Measurements from ENCODE around the gene TNFRSF1B.

Gene TNFRSF1B

DNA sequence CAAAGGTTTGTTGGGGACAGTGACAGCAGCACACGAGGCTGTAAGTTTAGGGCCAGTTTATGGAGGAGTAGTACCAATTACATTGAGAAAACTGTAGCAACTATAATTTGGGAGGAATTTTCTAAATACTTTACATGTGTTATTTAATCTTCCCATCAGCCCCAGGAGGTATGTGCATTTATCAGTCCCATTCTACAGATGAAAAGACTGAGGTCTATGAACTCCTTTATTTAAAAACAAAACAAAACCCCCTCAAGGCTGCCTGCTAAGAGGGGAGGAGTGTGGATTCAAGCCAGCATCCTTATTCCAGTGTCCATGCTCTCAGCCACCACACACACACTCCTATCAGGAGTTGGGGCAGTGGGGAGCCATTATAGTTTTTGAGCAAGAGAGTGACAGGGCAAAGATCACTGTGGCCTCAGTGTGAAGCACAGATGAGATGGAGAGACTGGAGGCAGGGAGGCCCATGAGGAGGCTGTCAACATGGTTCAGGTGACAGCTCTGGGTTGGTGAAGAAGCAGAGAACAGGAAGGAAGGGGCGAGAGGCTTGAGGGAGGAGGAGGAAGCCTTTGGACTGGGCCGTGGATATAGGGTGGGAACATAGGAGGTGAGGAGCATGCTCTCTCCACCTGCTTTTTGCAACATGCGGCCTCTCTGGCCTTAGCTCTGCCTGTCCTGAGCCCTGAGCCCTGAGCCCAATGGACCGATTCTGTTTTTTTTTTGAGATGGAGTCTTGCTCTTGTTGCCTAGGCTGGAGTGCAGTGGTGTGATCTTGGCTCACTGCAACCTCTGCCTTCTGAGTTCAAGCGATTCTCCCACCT is 9.7 kb downstream of the TNFRSF1B start:
- DNase-seq (ENCODE audit: low spot score): no peak

DNA sequence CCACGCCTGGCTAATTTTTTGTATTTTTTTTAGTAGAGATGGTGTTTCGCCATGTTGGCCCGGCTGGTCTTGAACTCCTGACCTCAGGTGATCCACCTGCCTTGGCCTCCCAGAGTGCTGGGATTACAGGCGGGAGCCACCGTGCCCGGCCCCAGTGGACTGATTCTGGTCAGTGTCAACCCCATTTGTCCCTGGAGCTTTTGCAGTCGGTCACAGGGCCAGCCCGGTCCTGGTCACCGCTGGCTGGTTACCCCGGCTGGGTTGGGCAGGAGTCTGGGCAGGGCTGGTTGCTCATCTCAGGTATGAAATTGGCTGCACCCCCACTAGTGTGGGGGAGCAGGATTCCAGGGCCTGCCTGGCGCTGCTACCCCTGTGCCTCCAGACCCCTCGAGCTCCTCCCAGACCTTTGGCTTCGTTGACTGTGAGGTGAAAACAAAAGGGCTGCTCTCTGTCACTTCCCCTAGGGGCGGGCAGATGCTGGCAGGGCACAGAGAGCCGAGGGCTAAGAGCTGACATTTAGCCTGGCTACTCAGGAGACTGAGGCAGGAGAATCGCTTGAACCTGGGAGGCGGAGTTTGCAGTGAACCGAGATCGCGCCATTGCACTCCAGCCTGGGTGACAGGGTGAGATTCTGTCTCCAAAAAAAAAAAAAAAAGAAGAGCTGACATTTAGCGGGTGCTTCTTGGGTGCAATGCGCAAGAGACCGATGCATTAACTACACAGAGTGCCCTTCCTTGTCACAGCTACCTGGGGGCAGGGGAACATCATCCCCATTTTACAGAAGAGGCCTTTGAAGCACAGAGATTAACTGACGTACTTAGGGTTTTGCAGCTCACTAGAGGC is 10.6 kb downstream of the TNFRSF1B start:
- no peak for DNase-seq (ENCODE audit: low spot score)

DNA sequence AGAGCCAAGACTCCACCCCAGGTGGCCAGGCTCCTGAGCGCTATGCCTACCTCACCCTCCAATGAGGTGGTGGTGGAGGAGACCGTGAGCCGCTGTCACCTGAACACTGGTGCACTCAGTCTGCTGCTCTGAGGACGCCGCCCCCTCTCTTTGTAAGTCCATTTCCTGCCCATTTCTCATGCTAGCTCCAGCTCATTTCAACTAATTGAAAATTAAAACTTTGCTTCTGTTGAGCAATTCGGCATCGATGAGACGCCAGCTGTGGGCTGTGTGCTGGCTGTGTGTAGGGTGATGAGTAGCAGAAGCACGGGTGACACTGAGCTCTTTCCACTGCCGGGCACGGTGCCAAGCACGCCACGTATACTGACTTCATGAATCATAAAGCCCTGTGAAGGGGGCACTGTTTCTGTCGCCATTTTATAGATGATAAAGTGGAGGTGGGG is 11.2 kb downstream of the TNFRSF1B start:
- no peak for DNase-seq (ENCODE audit: low spot score)

DNA sequence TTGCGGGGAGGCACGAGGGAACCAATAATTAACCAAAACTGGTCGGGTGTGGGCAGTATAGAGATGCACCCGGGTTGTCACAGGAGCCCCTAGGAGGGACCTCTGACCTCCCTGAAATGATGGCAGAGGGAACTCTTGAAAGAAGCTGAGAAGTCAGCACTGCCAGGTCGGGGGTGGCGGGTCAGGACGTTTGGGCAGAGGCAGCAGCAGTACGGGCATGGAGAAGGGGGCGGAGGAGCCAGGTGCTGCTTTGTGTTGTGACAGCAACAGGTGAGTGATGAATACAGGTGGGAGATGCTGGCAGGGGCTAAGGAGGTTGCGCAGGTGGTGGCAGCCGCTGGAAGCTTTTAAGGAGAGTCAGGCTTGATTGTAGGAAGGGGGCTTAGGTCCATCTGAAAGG is 11.7 kb downstream of the TNFRSF1B start:
- no peak for DNase-seq (ENCODE audit: low spot score)

DNA sequence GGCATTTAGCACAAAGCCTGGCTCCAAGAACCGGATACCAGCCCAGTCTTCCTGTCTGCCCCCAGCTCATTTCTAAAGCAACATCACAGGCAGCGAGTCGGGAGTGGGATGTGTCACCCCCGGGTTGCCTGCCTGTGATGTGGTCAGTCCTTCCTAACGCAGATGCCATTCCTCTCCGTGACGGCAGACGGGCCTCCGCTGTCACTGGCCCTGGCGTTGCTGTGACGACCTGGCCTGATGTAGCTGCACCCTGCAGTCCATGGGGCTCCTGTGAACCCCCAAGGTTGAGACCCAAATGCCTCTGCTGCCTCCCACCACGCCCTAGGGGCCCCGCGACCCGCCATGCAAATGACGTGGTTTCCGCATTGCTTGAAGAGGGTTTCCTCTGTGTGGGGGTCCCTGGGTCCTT is 12.3 kb downstream of the TNFRSF1B start:
- DNase-seq (ENCODE audit: low spot score): no peak

DNA sequence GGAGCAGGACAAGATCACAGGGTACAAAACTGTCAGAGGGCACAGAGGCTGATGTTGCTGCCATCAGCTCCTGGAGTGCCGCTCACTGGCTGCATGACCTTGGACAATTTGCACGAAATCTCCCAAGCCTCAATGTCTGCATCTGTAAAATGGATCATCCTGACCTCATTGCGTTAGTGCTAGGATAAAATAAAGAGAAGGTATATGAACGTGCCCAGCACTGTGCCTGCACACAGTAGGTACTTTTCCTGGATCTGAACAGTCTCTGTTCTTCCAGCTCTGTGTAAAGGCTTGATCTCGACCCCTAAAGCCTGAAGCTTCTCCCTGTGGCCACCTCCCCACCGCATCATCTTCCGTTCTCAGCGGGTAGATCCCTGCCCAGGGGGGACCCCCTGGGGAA is 12.9 kb downstream of the TNFRSF1B start:
- no peak for DNase-seq (ENCODE audit: low spot score)

DNA sequence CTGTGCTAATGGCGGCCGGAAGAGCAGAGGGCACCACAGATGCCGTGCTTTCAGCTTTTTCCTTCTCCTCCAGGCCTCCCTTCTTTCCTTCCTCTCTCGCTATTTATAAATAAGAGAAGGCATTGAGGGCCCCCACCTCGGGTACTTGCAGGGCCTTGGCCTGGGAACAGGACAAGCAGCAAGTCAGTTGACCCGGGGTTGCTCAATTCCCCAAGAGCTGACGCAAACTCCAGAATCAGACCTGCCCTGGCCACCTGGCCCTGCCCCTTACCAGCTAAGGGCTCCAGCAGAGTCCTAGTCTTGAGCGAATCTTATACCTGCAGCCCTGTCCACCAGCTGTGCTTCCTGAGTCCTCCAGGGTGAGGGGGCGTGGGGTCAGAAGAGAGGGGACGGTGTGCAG is 13.5 kb downstream of the TNFRSF1B start:
- DNase-seq (ENCODE audit: low spot score): no peak

DNA sequence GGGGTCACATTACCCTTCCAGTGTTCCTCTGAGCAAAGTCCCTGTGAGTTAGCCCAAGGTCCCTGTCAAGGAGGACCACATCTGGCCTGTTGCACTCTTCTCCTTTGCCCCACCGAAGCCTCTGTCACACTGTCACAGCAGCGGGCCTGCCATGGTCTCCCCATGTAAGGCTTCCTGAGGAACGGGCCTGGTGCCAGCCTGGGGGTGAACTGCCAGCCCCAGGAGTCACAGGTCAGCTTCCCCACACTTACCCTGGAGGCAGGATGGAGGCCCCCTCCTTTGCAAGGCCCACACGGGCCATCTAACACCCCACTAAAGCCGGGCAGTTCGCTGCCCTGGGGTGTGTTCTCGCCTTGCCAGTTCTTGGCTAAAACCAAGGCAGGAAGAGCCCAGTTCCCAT is 14.1 kb downstream of the TNFRSF1B start:
- no peak for DNase-seq (ENCODE audit: low spot score)

DNA sequence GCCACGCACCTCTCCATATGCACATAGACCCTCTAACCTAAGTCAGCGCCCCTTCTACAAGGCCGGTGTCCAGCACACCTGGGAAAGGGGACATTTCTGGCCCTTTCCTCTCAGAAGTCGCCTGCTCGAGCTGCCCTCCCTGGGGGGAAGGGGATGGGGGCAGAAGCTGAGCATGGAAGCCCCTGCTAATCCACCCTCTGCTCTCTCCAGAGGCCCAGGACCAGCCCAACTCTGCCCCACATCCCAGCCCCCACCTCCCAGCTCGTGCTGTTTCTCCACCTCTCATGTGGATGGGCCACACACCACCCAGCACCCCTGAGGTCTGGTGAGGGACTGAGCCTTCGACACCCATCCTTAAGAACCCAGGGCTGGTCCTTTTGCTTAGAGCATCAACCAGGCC is 14.8 kb downstream of the TNFRSF1B start:
- no peak for DNase-seq (ENCODE audit: low spot score)

DNA sequence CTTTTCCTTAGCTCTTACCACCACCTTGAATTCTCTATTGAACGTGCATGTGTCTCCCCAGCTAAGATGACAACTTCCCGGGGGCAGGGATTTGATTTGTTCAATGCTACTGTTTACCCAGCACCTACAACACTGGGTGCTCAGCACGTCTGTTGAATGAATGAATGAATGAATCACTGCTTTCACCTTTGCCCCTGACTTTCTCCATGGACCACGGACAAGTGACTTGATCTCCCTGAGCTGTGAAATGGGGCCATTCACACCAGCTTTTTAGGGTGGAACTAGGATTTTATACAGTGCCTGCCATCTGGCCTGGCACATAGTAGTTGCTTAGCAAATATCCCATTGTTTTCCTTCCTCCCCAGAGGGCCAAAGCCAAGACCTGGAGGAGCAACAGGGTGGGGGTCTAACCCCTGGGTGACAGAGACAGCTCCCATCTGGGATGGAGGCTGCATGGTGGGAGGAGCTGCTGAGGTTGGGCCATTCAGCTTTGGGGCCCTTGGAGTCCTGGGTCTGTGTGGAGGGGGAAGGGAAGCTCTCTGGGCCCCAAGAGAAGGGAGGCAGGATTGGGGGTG is 15.7 kb downstream of the TNFRSF1B start:
- DNase-seq (ENCODE audit: low spot score): no peak

DNA sequence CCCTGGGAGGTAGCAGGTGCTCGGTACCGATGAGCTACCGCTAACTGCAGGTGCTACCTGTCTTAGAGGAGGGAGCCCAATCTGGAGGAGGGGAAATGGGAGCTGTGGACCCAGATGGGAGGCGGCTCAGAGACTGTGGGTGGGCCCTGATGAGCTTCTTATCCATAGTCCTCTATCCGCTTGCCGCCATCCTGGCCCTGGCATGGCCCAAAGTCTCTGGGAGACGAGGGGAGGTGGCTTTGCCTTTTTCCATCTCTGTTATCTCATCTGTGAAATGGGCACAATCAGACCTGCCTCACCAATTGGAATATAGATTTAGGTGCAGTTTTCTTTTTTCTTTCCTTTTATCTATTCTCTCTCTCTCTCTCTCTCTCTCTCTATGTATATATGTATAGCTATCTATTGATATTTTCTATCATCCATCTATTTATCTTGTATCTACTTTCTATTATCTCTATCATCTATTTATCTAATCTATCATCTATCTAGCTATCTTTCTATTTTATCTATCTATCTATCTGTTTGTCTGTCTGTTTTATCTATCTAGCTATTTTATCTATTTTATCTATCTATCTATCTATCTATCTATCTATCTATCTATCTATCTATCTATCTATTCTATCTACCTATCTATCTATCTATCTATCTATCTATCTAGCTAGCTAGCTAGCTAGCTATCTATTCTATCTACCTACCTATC is 16.5 kb downstream of the TNFRSF1B start:
- no peak for DNase-seq (ENCODE audit: low spot score)

DNA sequence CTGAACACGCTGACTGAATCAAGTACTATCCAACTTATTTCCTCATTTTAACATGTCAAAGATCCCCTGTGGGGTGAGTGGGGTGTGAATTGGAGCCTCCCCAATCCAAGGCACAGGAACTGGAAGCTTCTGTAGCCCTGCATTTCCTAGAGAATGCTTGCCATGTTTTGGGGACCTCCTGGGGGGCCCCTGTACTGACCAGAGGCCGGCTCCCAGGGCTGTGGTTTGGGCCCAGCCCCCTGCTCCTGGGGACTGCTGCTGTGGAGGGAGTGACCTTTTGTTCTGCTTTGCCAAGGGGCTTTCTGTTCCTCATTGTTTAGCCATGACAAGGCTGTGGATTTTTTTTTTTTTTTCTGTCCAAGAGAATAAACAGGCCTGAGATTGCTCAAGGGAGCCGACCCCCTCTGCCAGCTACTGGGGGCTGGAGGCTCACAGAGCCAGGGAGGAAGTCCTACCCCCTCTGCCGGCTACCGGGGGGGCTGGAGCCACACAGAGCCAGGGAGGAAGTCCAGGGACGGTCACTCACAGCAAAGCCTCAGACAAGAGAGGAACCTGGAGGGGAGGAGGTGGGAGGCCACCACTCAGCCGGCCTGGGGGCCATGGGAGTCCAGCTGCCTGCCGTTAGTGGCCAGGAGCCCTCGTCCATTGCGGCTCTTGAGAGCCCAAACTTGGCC is 17.4 kb downstream of the TNFRSF1B start:
- no peak for DNase-seq (ENCODE audit: low spot score)

DNA sequence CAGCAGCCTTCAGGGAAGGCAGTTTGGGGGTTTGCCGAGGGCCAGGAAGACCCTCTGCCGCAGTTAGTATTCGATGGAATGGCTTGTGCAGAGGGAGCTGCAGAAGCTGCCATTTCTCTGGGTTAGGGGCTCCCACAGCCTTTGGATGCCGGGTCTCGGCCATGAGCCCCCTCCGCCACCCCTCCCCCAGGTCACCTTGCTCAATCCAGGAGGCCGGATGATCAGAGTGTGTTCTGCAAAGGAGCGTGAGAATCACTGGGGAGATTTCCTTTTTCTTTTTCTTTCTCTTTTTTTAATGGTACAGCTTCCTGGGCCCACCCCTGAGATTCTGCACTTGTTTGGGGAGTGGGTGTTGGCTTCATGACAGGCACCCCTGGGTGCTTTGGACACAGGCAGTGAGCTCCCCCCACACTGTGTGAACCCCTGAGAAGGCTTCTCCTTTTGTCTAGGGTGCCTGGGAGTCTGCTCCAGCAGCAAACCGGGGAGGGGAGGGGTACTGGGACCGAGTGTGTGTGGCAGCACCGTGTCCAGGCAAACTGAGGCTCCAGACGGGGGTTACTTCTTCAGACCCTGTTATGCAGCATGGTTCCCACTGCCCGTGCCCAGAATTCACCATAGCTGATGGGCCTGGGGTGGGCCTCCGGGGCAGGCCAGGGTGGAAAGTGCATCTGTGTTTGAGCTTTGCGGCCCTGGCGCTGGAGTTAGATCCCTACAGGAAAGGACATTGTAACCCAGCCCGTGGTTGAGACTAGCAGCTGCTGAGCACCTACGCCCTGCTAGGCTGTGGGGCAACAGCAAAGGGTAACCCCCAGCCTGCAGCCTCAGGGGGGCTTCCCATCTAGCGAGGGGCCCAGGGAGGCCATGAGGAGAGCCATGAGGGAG is 18.5 kb downstream of the TNFRSF1B start:
- DNase-seq (ENCODE audit: low spot score): no peak

DNA sequence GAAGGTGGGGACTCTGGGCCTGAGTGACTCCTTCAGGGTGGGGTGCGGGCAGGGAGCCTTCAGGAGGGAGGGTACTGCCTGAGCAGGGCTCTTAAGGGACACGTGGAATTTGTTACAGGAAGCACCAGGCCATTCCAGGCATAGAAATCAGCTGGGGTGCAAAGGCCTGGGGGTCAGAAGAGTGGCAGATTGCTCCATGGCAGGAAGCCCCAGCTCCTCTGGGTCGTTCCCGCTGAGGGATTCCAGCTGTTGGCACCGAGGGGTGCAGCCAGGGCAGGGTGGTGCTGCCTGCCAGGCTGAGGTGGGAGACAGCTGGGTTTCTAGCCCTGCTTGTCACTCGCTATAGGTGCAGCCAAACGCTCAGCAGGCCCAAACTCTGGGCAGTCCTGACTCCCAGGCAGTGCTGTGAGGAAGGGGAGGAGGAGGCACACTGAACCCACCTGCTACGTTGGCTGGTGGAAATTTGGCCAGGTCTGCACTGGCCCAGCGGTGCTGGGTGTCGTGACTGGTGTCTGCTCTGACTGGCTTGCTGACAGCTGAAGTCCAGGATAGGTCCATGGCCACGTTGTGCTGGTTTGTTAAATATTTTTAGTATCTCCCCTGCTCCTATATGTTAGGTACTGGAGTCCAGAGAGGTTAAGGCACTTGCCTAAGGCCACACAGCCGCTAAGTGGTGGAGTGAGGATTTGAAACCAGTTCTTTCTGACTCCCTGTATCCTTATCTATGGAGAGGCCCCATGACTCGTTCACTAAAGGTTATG is 19.3 kb downstream of the TNFRSF1B start:
- no peak for DNase-seq (ENCODE audit: low spot score)

DNA sequence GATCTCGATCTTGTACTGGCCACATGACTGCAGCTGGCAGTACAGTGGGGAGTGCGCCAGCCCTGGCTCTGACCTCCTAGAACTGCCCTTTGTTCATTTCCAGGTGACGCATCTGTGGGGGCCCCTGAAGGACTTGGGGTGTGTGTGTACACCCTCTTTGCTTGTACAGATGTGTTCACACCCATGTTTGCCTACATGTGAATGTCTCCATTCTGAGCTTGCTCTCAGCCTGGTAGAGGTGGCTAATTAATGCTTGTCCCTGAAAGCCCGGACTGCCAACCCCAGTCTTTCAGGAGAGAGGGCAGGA is 19.8 kb downstream of the TNFRSF1B start:
- no peak for DNase-seq (ENCODE audit: low spot score)

DNA sequence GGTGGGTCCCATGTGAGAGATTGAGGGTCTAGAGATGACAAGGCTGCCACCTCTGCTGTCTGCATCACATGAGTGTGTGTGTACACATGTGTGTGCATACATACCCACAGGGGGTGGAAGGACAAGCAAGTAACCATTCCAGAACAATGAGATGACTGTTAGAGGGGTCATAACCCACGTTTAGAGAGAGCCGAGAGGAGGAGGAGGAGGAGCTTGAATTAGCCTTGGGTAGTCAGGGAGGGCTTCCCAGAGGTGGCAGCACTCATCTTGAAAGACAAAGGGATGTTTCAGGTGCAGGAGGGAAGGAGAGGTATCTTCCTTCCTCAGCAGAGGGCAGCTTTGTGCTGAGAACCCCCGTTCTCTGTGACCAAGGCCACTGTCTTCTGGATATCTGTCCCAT is 21.3 kb downstream of the TNFRSF1B start:
- no peak for DNase-seq (ENCODE audit: low spot score)

DNA sequence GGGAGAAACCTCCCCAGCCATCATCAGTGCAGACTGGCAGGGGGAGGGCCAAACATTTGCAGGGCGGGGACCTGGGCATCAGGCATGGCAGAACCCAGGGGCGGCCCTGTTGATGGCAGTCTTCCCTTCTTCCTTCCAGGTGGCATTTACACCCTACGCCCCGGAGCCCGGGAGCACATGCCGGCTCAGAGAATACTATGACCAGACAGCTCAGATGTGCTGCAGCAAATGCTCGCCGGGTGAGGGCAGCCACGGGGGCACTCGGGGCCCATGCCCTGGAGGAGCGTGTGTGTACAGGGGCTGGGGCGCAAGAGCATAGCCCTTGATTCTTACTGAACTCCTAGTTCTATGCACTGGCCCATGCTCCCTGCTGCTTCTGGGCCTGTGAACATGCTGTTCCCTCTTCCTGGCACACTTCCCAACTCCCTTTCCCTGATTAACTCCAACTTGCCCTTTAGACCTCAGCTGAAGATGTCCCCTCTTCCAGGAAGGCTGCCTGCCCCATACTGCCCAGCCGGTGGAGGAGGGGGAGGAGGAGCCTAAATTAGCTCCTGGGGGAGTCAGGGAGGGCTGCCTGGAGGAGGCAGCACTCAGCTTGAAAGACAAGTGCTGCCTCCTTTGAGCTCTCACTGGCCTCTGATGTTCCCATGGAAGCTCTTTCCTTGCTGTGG is 22.0 kb downstream of the TNFRSF1B start:
- no peak for DNase-seq (ENCODE audit: low spot score)

DNA sequence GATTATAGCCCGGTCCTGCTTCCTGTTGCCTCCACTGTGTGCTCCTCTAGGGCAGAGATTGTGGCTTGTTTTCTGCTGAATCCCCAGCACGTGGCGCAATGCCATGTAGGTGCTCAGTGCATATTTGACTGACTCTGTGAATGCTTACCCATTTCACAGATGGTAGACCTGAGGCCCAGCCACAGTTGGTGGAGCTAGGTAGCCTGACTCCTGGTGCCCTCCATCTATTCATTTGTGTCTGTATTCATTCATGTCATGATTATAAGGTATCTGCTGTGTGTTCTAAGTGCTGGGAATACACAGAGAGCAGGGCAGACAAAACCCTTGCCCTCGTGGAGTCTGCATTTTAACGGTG is 22.5 kb downstream of the TNFRSF1B start:
- DNase-seq (ENCODE audit: low spot score): no peak

DNA sequence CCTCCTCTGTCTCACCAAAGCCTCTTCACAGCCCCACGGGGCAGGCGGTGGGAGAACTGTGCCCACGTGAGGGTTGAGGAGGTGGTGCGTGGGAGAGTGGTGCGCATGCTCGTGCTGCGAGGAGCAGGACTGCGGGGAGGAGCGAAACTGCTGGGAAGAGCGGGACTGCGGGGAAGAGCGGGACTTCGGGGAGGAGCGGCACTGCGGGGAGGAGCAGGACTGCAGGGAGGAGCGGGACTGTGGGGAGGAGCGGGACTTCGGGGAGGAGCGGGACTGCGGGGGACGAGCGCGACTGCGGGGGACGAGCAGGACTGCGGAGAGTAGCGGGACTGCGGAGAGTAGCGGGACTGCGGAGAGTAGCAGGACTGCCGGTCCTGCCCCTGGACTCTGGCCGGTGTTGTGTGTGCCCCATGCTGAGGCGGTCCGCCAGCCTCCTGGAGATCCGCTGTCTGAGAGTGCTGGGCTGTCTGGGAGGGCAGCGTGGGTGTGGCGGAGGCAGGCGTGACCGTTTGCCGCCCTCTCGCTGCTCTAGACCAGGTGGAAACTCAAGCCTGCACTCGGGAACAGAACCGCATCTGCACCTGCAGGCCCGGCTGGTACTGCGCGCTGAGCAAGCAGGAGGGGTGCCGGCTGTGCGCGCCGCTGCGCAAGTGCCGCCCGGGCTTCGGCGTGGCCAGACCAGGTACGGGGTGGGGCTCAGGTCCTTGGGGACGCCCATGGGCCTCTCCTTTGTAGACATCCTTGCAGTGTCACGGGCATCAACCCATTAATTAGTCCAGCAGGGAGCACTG is 24.6 kb downstream of the TNFRSF1B start:
- DNase-seq (ENCODE audit: low spot score): no peak
